KBM-7 (cell line): ENCODE results near the gene PAXIP1.
"Not testable (repeated sequence)": the region's sequence is repeated elsewhere in the genome, so short reads cannot be mapped to it uniquely, and the experiment has no call there.

ENCODE experiments used
- DNase-seq: peaks from one replicate; pipeline ENCODE4 v3.0.0-alpha.2; 2015
- in situ Hi-C: fragments of 300-500 bp; cut with MboI; formaldehyde crosslinking; loops from 2 replicates; pipeline ENCODE4 v1.14.3; 2020; ENCODE audit warnings: low sequenced_read_pairs, low pct_unique_long_range_greater_than_20kb, mixed read lengths

Gene PAXIP1

GRCh38 chr7:154956427-154956826 is 46.5 kb downstream of the PAXIP1 start:
- DNase-seq = no peak
- in situ Hi-C loops = no loop called here

GRCh38 chr7:154953006-154953684 is 49.8 kb downstream of the PAXIP1 start:
- in situ Hi-C loops = no loop called here
- DNase-seq = peak; percentile 61

- in situ Hi-C loops = no loop called here
- DNase-seq = no peak
Measured at GRCh38 chr7:154950960-154951359, 52.0 kb downstream of the PAXIP1 start.

GRCh38 chr7:154947604-154948003 is 55.3 kb downstream of the PAXIP1 start:
- DNase-seq = no peak
- in situ Hi-C loops = loop anchor here (25.0 kb wide), 1 partner anchor 815 kb away; no protein-coding TSS in a partner anchor

GRCh38 chr7:154946166-154946565 is 56.8 kb downstream of the PAXIP1 start:
- DNase-seq = no peak
- in situ Hi-C loops = loop anchor here (25.0 kb wide), 1 partner anchor 816 kb away; no protein-coding TSS in a partner anchor

GRCh38 chr7:154943906-154944305 is 59.0 kb downstream of the PAXIP1 start:
- in situ Hi-C loops = loop anchor here (25.0 kb wide), 1 partner anchor 818 kb away; no protein-coding TSS in a partner anchor
- no peak for DNase-seq

GRCh38 chr7:154942691-154943090 is 60.2 kb downstream of the PAXIP1 start:
- in situ Hi-C loops = loop anchor here (25.0 kb wide), 1 partner anchor 820 kb away; no protein-coding TSS in a partner anchor
- no peak for DNase-seq

GRCh38 chr7:154937837-154938236 is 65.1 kb downstream of the PAXIP1 start:
- DNase-seq = no peak
- in situ Hi-C loops = loop anchor here (25.0 kb wide), 1 partner anchor 824 kb away; no protein-coding TSS in a partner anchor

GRCh38 chr7:154934353-154934952 is 68.5 kb downstream of the PAXIP1 start:
- DNase-seq = not testable (repeated sequence)
- in situ Hi-C loops = loop anchor here (25.0 kb wide), 1 partner anchor 828 kb away; no protein-coding TSS in a partner anchor

GRCh38 chr7:154931906-154932305 is 71.0 kb downstream of the PAXIP1 start:
- no peak for DNase-seq
- in situ Hi-C loops = loop anchor here (25.0 kb wide), 1 partner anchor 830 kb away; no protein-coding TSS in a partner anchor

- DNase-seq = peak; percentile 7
- in situ Hi-C loops = loop anchor here (25.0 kb wide), 1 partner anchor 833 kb away; no protein-coding TSS in a partner anchor
Measured at GRCh38 chr7:154929006-154929726, 73.8 kb downstream of the PAXIP1 start.

- peak; percentile 97 for DNase-seq
- in situ Hi-C loops = loop anchor here (25.0 kb wide), 1 partner anchor 834 kb away; no protein-coding TSS in a partner anchor
Measured at GRCh38 chr7:154928136-154929005, 74.6 kb downstream of the PAXIP1 start.

GRCh38 chr7:154927624-154928125 is 75.2 kb downstream of the PAXIP1 start:
- in situ Hi-C loops = loop anchor here (25.0 kb wide), 1 partner anchor 835 kb away; no protein-coding TSS in a partner anchor
- DNase-seq = peak; percentile 85

- in situ Hi-C loops = not testable (repeated sequence)
Measured at GRCh38 chr7:154922472-154922871, 80.5 kb downstream of the PAXIP1 start.

GRCh38 chr7:154919344-154920225 is 83.3 kb downstream of the PAXIP1 start:
- no peak for DNase-seq
- in situ Hi-C loops = no loop called here

More at GRCh38 chr7:154922472-154922871, 80.5 kb downstream of the PAXIP1 start:
- DNase-seq = not testable (repeated sequence)

GRCh38 chr7:154918741-154919140 is 84.2 kb downstream of the PAXIP1 start:
- DNase-seq = no peak
- in situ Hi-C loops = no loop called here

- DNase-seq = no peak
- in situ Hi-C loops = no loop called here
Measured at GRCh38 chr7:154918266-154918665, 84.7 kb downstream of the PAXIP1 start.

- in situ Hi-C loops = no loop called here
Measured at GRCh38 chr7:154917808-154918160, 85.1 kb downstream of the PAXIP1 start.

More at GRCh38 chr7:154917808-154918160, 85.1 kb downstream of the PAXIP1 start:
- no peak for DNase-seq
